Subcutaneous adipose tissue (tissue), 4 donors: ENCODE data around the gene CARD8. TPM values are rescaled to one million over a fixed set of nuclear protein-coding genes. Genes with fewer than 3 reads are reported as not detected.

Experiments
- CTCF ChIP-seq: fragments of 450-650 bp; IDR thresholded peaks from one replicate; pipeline ENCODE4 v1.5.1; 2016; ENCODE audit warnings: low read depth, mild to moderate bottlenecking, control low read depth, antibody characterized with exemption, moderate library complexity
- total RNA-seq, 4 donors: library from RNA; depleted of rRNA; stranded (reverse); fragments of >200 nt; gene quantifications; one replicate each; pipeline ENCODE4 v1.1.0, GENCODE V29; 2016

Gene CARD8
- total RNA-seq, 4 donors from 2014 or later, result 42.5 to 103 (median 65.2) TPM

GRCh38 chr19:48190288-48190884, 65.3 kb downstream of the CARD8 start:
- no peak for TF ChIP-seq CTCF

GRCh38 chr19:48186541-48186991, 69.1 kb downstream of the CARD8 start:
- TF ChIP-seq CTCF, result no peak

- TF ChIP-seq CTCF, result no peak
Measured at GRCh38 chr19:48186015-48186414, 69.7 kb downstream of the CARD8 start.

GRCh38 chr19:48183356-48183755, 72.4 kb downstream of the CARD8 start:
- TF ChIP-seq CTCF, result no peak

GRCh38 chr19:48182434-48182833, 73.3 kb downstream of the CARD8 start:
- no peak for TF ChIP-seq CTCF

- no peak for TF ChIP-seq CTCF
Measured at GRCh38 chr19:48181505-48181904, 74.2 kb downstream of the CARD8 start.

GRCh38 chr19:48176226-48176625, 79.5 kb downstream of the CARD8 start:
- TF ChIP-seq CTCF, result no peak
